ENCODE measurements around the gene IL6R. TPM values are rescaled to one million over a fixed set of nuclear protein-coding genes. Genes with fewer than 3 reads are reported as not detected.

The IL6R gene
- polyA plus RNA-seq, 1 donor: 4.1 TPM

GRCh38 chr1:154497026-154497806 lies 92.1 kb downstream of the IL6R start:
- H3K27me3 ChIP-seq (ENCODE audit: control insufficient read depth, insufficient read depth, low read length): peaks cover 39% of the 10 kb centered on the region
- WGBS (ENCODE audit: insufficient coverage, low lambda C conversion rate): no CpG with 5 or more reads among the region's 5 CpGs
- DNase-seq: peak; percentile 53 to 72
- H3K4me1 ChIP-seq (ENCODE audit: control insufficient read depth, insufficient read depth, low read length): peaks cover 2% of the 10 kb centered on the region
- H3K27ac ChIP-seq (ENCODE audit: low read length): no peak overlapping the region
- H3K36me3 ChIP-seq (ENCODE audit: control insufficient read depth, insufficient read depth, low read length): no peaks in the 10 kb centered on the region
- no peak overlapping the region for H3K4me3 ChIP-seq (ENCODE audit: low read length)
- H3K9me3 ChIP-seq (ENCODE audit: control insufficient read depth, low read depth, low read length): peaks cover 6% of the 10 kb centered on the region

GRCh38 chr1:154499446-154499845 lies 94.3 kb downstream of the IL6R start:
- peaks cover 56% of the 10 kb centered on the region for H3K27me3 ChIP-seq (ENCODE audit: control insufficient read depth, insufficient read depth, low read length)
- no peak for DNase-seq
- no peak overlapping the region for H3K27ac ChIP-seq (ENCODE audit: low read length)
- WGBS (ENCODE audit: insufficient coverage, low lambda C conversion rate): no CpG with 5 or more reads among the region's 1 CpG
- H3K36me3 ChIP-seq (ENCODE audit: control insufficient read depth, insufficient read depth, low read length): no peaks in the 10 kb centered on the region
- H3K4me3 ChIP-seq (ENCODE audit: low read length): no peak overlapping the region
- peaks cover 2% of the 10 kb centered on the region for H3K4me1 ChIP-seq (ENCODE audit: control insufficient read depth, insufficient read depth, low read length)
- peaks cover 13% of the 10 kb centered on the region for H3K9me3 ChIP-seq (ENCODE audit: control insufficient read depth, low read depth, low read length)

GRCh38 chr1:154500533-154500932 lies 95.4 kb downstream of the IL6R start:
- Histone ChIP-seq H3K9me3 (ENCODE audit: control insufficient read depth, low read depth, low read length) (peaks cover 13% of the 10 kb centered on the region), H3K27me3 (ENCODE audit: control insufficient read depth, insufficient read depth, low read length) (peaks cover 60% of the 10 kb centered on the region), H3K4me3 (ENCODE audit: low read length) (peak overlapping the region; percentile 18), H3K4me1 (ENCODE audit: control insufficient read depth, insufficient read depth, low read length) (peaks cover 2% of the 10 kb centered on the region), H3K36me3 (ENCODE audit: control insufficient read depth, insufficient read depth, low read length) (no peaks in the 10 kb centered on the region), H3K27ac (ENCODE audit: low read length) (no peak overlapping the region)
- 45% methylated on average over 2 of the region's 8 CpGs for WGBS (ENCODE audit: insufficient coverage, low lambda C conversion rate)
- DNase-seq: no peak

DNA sequence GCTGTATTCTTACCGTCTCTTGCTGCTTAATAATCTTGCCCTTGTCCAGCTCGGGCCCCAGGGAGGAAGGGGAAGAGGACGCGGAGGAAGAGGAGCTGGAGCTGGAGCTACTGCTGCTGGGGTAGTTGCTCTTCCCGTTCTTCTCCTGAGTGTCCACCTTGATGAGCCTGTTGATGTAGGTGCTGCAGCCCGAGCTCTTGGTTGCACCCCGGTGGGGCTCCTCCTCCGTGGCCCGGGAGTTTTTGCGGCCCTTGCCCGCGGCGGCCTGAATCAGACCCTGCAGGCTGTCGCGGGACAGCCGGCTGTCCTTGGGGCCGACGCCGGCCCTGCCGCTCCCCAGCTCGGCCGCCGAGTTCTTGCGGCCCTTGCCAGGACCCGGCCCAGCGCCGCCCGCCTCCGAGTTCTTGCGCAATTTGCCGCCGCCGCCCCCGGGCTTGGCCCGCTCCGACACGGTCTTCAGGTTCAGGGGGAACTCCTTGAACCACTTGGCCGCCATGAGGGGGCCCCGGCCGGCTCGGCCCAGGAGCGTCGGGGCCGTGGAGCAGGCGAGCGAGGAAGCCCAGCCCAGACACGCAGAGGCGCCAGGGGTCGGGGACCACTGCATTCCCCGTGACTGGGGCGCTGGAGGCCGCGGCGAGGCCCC lies 96.4 kb downstream of the IL6R start:
- peak in 1 of 2 donors; percentile 18 for DNase-seq
- no CpG with 5 or more reads among the region's 54 CpGs for WGBS (ENCODE audit: insufficient coverage, low lambda C conversion rate)
- H3K27me3 ChIP-seq (ENCODE audit: control insufficient read depth, insufficient read depth, low read length): peaks cover 66% of the 10 kb centered on the region

DNA sequence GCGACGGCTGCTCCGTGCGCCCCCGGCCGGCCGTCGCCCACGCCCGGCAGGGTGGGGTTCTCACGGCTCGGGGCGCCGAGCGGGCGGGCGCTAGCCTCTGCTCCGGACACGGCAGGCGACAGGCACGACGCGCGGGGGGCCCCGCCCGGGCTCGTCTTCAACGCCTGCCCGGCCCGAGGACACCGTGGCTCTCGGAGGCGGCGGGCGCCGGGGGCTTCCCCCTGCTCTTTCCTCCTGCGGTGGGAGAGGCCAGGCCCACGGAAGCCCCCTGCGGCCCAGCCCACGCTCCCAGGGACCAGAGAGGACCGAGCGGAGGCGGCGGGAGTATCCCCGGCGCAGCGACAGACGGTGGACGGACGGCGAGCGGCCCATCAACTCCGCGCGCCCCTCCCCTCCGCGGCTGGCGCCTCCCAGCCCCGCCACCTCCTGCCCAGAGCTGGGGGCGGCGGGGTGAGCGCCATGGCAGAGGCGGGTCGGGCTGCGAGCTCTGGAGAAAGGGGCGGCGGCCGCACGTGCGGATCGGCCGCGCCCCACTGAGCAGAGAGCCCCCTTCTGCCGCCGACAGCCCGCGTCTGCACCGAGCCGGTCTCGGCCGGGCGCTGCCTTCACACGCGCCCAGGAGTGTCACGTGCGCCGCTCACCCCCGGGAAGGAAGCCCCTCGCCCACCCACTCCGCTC lies 97.1 kb downstream of the IL6R start, which contains the start of the genes SHE and TDRD10:
Gene SHE, minus strand, starts transcription at position 347 of the 678 bp plus-strand sequence. CDS start 386 bp downstream, outside the sequence.
Gene TDRD10, plus strand, starts transcription at position 154 of the 678 bp plus-strand sequence. CDS start 4,685 bp downstream, outside the sequence.
- Histone ChIP-seq H3K9me3 (ENCODE audit: control insufficient read depth, low read depth, low read length) (peaks cover 13% of the 10 kb centered on the region), H3K4me1 (ENCODE audit: control insufficient read depth, insufficient read depth, low read length) (peaks cover under 1% of the 10 kb centered on the region), H3K36me3 (ENCODE audit: control insufficient read depth, insufficient read depth, low read length) (no peaks in the 10 kb centered on the region), H3K27ac (ENCODE audit: low read length) (no peak within 1 kb of the TSS), H3K27me3 (ENCODE audit: control insufficient read depth, insufficient read depth, low read length) (peaks cover 68% of the 10 kb centered on the region), H3K4me3 (ENCODE audit: low read length) (peak within 1 kb of the TSS; percentile 18)
- DNase-seq: peak in 1 of 2 donors; percentile 25
- no CpG with 5 or more reads among the region's 90 CpGs for WGBS (ENCODE audit: insufficient coverage, low lambda C conversion rate)

More for the DNA sequence above, 96.4 kb downstream of the IL6R start:
- Histone ChIP-seq H3K36me3 (ENCODE audit: control insufficient read depth, insufficient read depth, low read length) (no peaks in the 10 kb centered on the region), H3K4me3 (ENCODE audit: low read length) (peak overlapping the region; percentile 18), H3K9me3 (ENCODE audit: control insufficient read depth, low read depth, low read length) (peaks cover 13% of the 10 kb centered on the region), H3K27ac (ENCODE audit: low read length) (no peak overlapping the region), H3K4me1 (ENCODE audit: control insufficient read depth, insufficient read depth, low read length) (peaks cover 2% of the 10 kb centered on the region)

DNA sequence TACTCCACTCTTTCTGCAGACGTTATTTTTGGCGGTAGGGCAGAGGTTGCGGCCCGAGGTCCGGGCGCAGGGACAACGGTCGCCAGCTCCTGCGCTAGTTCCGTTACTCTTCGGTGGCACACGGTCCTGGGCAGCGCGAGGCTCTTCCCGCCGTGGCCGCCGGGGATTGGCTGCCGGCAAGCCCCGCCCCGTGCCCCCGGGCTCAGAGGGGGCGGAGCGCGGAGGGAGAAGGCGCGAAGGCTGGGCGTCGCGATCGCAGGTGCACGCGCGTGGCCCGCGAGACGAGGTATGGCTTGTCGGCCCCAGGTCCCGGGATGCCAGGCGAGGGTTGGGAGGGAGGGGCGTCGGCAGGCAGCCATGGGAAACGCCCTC lies 97.6 kb downstream of the IL6R start:
- Histone ChIP-seq H3K4me3 (ENCODE audit: low read length) (no peak overlapping the region), H3K27me3 (ENCODE audit: control insufficient read depth, insufficient read depth, low read length) (peaks cover 73% of the 10 kb centered on the region), H3K9me3 (ENCODE audit: control insufficient read depth, low read depth, low read length) (peaks cover 13% of the 10 kb centered on the region), H3K36me3 (ENCODE audit: control insufficient read depth, insufficient read depth, low read length) (no peaks in the 10 kb centered on the region), H3K4me1 (ENCODE audit: control insufficient read depth, insufficient read depth, low read length) (no peaks in the 10 kb centered on the region), H3K27ac (ENCODE audit: low read length) (no peak overlapping the region)
- WGBS (ENCODE audit: insufficient coverage, low lambda C conversion rate): no CpG with 5 or more reads among the region's 43 CpGs
- DNase-seq: no peak

GRCh38 chr1:154503898-154504297 lies 98.8 kb downstream of the IL6R start:
- peaks cover 13% of the 10 kb centered on the region for H3K9me3 ChIP-seq (ENCODE audit: control insufficient read depth, low read depth, low read length)
- H3K36me3 ChIP-seq (ENCODE audit: control insufficient read depth, insufficient read depth, low read length): no peaks in the 10 kb centered on the region
- WGBS (ENCODE audit: insufficient coverage, low lambda C conversion rate): 79% methylated on average over 3 of the region's 5 CpGs
- DNase-seq: no peak
- H3K27me3 ChIP-seq (ENCODE audit: control insufficient read depth, insufficient read depth, low read length): peaks cover 75% of the 10 kb centered on the region
- no peak overlapping the region for H3K4me3 ChIP-seq (ENCODE audit: low read length)
- H3K4me1 ChIP-seq (ENCODE audit: control insufficient read depth, insufficient read depth, low read length): no peaks in the 10 kb centered on the region
- no peak overlapping the region for H3K27ac ChIP-seq (ENCODE audit: low read length)

- H3K9me3 ChIP-seq (ENCODE audit: control insufficient read depth, low read depth, low read length): no peaks in the 10 kb centered on the region
- H3K27me3 ChIP-seq (ENCODE audit: control insufficient read depth, insufficient read depth, low read length): peaks cover 33% of the 10 kb centered on the region
- WGBS (ENCODE audit: insufficient coverage, low lambda C conversion rate): no CpG with 5 or more reads among the region's 3 CpGs
- H3K4me1 ChIP-seq (ENCODE audit: control insufficient read depth, insufficient read depth, low read length): no peaks in the 10 kb centered on the region
- no peak overlapping the region for H3K27ac ChIP-seq (ENCODE audit: low read length)
- H3K4me3 ChIP-seq (ENCODE audit: low read length): no peak overlapping the region
- no peaks in the 10 kb centered on the region for H3K36me3 ChIP-seq (ENCODE audit: control insufficient read depth, insufficient read depth, low read length)
- DNase-seq: no peak
Observed at GRCh38 chr1:154512760-154513159, 107.6 kb downstream of the IL6R start.

GRCh38 chr1:154514066-154514553 lies 109.0 kb downstream of the IL6R start:
- H3K27me3 ChIP-seq (ENCODE audit: control insufficient read depth, insufficient read depth, low read length): peaks cover 24% of the 10 kb centered on the region
- no peak for DNase-seq
- H3K36me3 ChIP-seq (ENCODE audit: control insufficient read depth, insufficient read depth, low read length): no peaks in the 10 kb centered on the region
- WGBS (ENCODE audit: insufficient coverage, low lambda C conversion rate): 97% methylated on average over 5 of the region's 7 CpGs
- H3K4me3 ChIP-seq (ENCODE audit: low read length): no peak overlapping the region
- no peaks in the 10 kb centered on the region for H3K9me3 ChIP-seq (ENCODE audit: control insufficient read depth, low read depth, low read length)
- H3K27ac ChIP-seq (ENCODE audit: low read length): no peak overlapping the region
- no peaks in the 10 kb centered on the region for H3K4me1 ChIP-seq (ENCODE audit: control insufficient read depth, insufficient read depth, low read length)

GRCh38 chr1:154517661-154518060 lies 112.5 kb downstream of the IL6R start:
- Histone ChIP-seq H3K4me1 (ENCODE audit: control insufficient read depth, insufficient read depth, low read length) (no peaks in the 10 kb centered on the region), H3K27ac (ENCODE audit: low read length) (no peak overlapping the region), H3K4me3 (ENCODE audit: low read length) (no peak overlapping the region), H3K9me3 (ENCODE audit: control insufficient read depth, low read depth, low read length) (no peaks in the 10 kb centered on the region), H3K36me3 (ENCODE audit: control insufficient read depth, insufficient read depth, low read length) (no peaks in the 10 kb centered on the region), H3K27me3 (ENCODE audit: control insufficient read depth, insufficient read depth, low read length) (peaks cover 28% of the 10 kb centered on the region)
- DNase-seq: no peak
- WGBS (ENCODE audit: insufficient coverage, low lambda C conversion rate): no CpG with 5 or more reads among the region's 11 CpGs
